GM18868 (cell line): Measurements from ENCODE around the gene ACTRT2.

Experiments used
- ATAC-seq: cut with Tn5 transposase; IDR thresholded peaks from one replicate; pipeline ENCODE4 v1.9.1; 2021; ENCODE audit warnings: mild to moderate bottlenecking, moderate library complexity; ENCODE audit not compliant: unreplicated experiment

Gene ACTRT2

GRCh38 chr1:3015744-3016143, 5.5 kb upstream of the ACTRT2 start:
- ATAC-seq, result no peak

- ATAC-seq, result no peak
These were observed 4.4 kb upstream of the ACTRT2 start for GRCh38 chr1:3016641-3017439.

GRCh38 chr1:3017440-3018050, 3.7 kb upstream of the ACTRT2 start:
- ATAC-seq, result no peak

GRCh38 chr1:3018051-3018471, 3.2 kb upstream of the ACTRT2 start:
- no peak for ATAC-seq

- ATAC-seq, result no peak
These were observed 2.7 kb upstream of the ACTRT2 start for GRCh38 chr1:3018576-3018975.

DNA sequence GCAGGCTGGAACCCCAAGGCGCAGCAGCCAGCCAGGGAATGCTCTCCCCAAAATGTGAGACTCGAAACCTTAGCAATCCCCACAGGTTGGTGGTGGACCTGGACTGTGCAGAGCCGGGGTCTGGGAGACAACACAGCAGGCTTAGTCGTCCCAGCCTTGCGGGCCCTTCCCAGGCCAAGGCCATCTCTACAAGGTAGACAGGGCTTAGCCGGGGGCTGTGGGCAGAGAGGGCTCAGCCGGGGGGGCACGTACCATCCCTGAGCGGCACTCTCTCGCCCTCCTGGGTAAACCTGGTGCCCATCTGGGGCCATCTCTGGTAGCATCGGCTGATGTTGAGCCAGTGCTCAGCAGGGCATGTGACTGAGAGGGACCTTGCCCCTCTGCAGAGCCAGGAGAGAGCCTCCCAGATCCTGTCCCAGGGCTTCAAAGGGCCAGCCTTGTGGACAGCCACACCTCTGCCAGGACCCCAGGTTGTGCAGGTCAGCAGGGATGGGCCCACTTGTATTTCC, 2.2 kb upstream of the ACTRT2 start:
- ATAC-seq, result no peak

GRCh38 chr1:3019516-3020051, 1.7 kb upstream of the ACTRT2 start:
- no peak for ATAC-seq

DNA sequence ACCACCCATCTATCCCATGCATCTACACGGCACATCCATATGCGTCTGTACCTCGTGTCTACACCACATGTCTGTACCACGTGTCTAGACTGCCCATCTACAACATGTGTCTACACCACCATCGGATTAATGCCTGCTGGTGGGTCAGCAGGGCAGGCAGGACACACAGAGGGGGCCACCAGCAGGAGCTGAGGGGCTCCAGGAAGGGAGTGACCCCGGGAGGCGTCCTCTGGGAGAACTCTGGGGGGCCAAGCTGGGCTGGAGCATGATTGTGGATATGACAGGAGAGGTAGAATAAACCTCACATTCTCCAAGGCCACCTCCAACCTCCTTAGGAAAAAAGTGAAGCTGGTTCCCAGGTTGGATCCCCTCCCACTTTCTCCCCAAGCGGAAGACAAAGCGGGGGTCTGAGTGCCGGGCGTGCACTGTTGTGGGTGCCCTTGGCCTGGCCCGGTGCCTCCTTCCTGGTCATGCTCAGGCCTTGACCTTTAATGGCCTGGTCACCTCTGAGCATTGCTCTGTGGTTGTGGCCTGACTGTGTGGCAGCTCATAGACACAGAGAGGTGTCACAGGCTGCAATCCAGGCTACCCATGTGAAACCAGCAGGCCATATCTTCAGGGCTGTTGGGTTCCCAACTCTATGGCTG, 881 bp upstream of the ACTRT2 start:
- ATAC-seq, result no peak

DNA sequence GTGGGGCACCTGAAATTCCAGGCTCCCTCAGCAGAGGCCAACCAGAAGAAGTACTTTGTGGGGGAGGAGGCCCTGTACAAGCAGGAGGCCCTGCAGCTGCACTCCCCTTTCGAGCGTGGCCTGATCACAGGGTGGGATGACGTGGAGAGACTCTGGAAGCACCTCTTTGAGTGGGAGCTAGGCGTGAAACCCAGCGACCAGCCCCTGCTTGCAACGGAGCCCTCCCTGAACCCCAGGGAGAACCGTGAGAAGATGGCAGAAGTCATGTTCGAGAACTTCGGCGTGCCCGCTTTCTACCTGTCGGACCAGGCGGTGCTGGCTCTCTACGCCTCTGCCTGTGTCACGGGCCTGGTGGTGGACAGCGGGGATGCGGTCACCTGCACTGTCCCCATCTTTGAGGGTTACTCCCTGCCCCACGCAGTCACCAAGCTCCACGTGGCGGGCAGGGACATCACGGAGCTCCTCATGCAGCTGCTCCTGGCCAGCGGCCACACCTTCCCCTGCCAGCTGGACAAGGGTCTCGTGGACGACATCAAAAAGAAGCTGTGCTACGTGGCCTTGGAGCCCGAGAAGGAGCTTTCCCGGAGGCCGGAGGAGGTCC, 634 bp downstream of the ACTRT2 start:
- ATAC-seq, result no peak

DNA sequence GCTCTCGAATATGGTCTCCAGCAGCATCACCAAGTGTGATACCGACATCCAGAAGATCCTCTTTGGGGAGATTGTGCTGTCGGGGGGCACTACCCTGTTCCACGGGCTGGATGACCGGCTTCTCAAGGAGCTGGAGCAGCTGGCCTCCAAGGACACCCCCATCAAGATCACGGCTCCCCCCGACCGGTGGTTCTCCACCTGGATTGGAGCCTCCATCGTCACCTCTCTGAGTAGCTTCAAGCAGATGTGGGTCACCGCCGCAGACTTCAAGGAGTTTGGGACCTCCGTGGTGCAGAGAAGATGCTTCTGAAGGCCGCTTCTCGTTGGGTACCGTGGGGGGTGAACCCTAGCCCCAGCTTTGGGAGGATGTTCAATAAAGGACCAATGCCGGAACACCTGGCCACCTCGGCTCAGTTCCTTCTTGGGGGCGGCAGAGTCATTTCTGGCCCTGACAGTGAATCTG, 1.3 kb downstream of the ACTRT2 start:
- ATAC-seq, result no peak

- ATAC-seq, result no peak
These were observed 1.7 kb downstream of the ACTRT2 start for GRCh38 chr1:3022976-3023375.

- no peak for ATAC-seq
These were observed 2.8 kb downstream of the ACTRT2 start for GRCh38 chr1:3024019-3024418.

GRCh38 chr1:3024588-3024987, 3.3 kb downstream of the ACTRT2 start:
- ATAC-seq, result no peak

- ATAC-seq, result no peak
These were observed 4.9 kb downstream of the ACTRT2 start for GRCh38 chr1:3026124-3026523.

DNA sequence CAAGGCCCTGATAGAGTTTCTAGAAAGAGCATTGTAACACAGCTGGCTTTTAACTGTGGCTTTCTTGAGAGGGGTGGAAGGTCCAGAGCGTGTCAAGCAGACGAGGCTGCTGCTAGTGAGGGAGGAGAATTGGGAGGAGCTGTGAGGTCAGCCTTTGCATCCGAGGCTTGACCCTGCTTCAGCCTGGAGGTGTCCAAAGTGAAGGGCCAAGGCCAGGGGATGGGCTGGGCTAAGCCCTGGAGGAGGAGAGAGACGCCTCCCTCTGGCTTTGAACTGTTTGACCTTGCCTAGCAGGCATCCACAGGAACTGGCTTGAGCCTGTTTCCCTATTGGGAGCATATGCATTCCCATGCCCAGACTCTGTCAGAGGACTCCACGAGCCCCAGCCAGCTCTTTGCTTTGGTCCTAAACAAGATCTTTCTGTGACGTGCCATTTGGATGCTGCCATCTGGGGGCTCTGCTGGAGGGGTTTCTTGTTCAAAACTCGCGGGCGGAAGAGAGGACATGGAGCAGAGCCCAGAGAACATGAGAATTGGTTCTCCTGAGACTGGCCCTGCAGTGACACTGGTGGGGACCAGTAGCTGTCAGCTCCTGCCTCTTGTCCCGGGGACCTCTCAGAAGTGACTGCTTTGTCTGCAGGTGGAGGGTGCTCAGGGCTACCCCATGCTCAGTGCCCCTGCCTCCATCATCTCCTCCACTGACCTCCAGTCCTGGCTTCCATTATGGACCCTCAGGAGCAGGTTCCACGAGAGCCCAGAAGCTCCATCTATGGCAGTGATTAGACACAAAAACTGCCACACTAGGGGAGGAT, 5.5 kb downstream of the ACTRT2 start:
- no peak for ATAC-seq

DNA sequence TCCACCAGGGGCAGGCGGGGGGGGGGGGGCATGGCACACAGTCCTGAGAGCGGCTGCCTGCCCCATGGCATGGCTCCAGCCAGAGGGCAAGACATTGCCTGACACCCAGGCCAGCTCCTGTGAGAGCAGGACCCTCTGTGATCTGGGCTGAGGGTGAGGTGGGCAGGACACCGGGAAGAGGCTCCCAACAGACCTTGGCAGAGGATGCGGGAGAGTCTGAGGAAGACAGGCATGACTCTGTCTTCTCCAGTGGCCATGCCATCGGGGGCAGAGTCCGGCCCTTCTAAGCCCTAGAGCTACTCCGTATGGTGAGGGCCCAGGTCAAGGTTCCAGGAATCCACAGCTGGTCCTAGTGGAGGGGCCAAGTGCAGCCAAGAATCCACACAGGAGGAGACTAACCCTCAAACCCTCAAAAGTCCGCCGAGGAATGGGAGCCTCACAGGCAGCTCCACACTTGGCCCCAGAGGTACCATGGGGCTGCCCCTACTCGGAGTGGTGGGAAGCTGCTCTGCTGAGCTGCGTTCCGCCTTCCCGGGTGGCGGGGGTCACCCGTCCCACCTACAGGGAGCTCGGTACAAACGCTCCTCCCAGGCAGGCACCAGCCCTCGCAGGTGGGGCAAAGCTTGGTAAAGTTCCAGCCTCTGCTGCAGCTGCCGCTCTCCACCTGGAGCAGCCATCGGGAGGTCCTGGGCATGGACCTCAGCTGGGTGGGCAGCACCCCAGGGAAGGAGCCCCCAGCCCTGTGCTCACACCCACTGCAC, 6.5 kb downstream of the ACTRT2 start:
- no peak for ATAC-seq

DNA sequence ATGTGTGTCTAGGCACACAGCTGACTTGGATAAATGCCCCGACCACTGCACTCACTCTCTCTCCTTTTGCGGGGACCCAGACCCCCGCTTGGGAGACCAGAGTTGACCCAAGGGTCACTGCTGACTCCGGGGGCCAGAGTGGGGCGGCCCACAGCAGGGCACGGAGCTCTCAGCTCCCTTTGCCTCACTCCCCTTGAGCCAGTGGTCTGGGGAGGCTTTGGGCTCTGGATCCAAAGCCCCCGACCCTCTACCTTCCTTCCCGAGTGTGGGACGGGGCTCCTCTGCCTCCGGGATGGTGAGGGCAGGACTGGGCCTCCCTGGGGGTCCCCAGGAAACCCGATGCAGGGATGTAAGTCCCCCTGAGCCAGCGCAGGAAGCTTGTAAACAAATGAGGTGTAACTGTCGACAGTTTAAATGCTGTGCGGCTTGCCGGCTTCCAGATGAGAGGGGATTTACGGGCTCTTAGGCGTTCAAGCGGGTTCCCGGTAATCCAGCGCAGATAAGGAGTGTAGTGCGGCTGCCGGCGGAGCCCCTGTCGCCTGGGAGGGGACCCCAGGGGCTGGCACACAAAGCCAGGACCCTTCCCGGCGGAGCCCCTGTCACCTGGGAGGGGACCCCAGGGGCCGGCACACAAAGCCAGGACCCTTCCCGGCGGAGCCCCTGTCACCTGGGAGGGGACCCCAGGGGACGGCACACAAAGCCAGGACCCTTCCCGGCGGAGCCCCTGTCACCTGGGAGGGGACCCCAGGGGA, 7.4 kb downstream of the ACTRT2 start:
- no peak for ATAC-seq

DNA sequence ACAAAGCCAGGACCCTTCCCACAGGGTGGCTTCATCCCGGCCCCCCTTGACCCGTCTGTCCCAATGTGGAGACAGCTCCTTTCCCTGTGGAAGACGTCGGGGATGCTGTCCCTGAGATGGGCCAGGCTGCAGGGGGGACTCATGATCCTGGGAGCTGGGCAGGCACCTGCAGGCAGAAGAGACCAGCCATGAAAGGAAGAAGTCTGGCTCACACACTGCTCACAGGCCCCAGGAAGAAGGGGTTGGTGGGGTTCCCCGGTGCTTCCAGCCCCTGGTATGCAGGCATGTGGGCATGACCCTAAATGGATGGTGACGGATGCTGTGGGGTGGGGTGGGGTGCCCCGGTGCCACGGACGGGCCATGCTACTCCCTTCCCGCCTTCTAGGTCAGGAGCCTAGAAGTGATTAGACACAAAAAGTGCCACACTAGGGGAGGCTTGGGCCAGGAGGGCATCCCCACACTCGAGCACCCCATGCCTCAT, 8.3 kb downstream of the ACTRT2 start:
- ATAC-seq, result no peak
